Lower leg skin (tissue), 4 donors: ENCODE results near the gene FBXO36. TPM values are rescaled to one million over a fixed set of nuclear protein-coding genes. Genes with fewer than 3 reads are reported as not detected.

Experiments
- DNase-seq, 2 donors: peaks; one replicate each; pipeline ENCODE4 v3.0.0-alpha.2; 2019; ENCODE audit warnings: low spot score in 2 of 2
- H3K4me3 ChIP-seq: fragments of 200-600 bp; sonication (generic); 2 replicates; pipeline ENCODE4 v1.5.1; 2017; ENCODE audit warnings: mild to moderate bottlenecking, low read depth; ENCODE audit not compliant: poor library complexity, severe bottlenecking
- POLR2A ChIP-seq, 2 donors: fragments of 450-650 bp; IDR thresholded peaks; one replicate each; pipeline ENCODE4 v1.6.1; 2016 to 2017; ENCODE audit warnings: antibody characterized with exemption in 2 of 2, mild to moderate bottlenecking in 1 of 2, moderate library complexity in 1 of 2
- WGBS, 2 donors: methylation state at CpG; one replicate each; pipeline ENCODE4 v1.1.5; 2018; 5-methylcytosine and 5-hydroxymethylcytosine counted together
- intact Hi-C: fragments of 100-400 bp; cut with DNase I; formaldehyde crosslinking; loops from one replicate; pipeline ENCODE4 v1.15.0; 2023; ENCODE audit warnings: low total_unique reads
- total RNA-seq, 4 donors: library from RNA; depleted of rRNA; stranded (reverse); fragments of >200 nt; gene quantifications; one replicate each; pipeline ENCODE4 v1.1.0, GENCODE V29; 2016
- TF ChIP-seq, protein P1 (sequence below), 3 donors: fragments of 450-650 bp; IDR thresholded peaks; one replicate each; pipeline ENCODE4 v1.5.1; 2016; ENCODE audit warnings: antibody characterized with exemption in 3 of 3, mild to moderate bottlenecking in 3 of 3, moderate library complexity in 2 of 3

The FBXO36 gene, protein sequence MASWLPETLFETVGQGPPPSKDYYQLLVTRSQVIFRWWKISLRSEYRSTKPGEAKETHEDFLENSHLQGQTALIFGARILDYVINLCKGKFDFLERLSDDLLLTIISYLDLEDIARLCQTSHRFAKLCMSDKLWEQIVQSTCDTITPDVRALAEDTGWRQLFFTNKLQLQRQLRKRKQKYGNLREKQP
- 1 to 10 TPM; 3.4 to 6.8 (median 5.4) TPM for total RNA-seq

GRCh38 chr2:229922449-229923386, at the start of gene FBXO36:
Gene FBXO36, plus strand, starts transcription at chr2:229922503. Its CDS starts 11 bp downstream, at chr2:229922514.
- peak within 1 kb of the TSS; percentile 79 for H3K4me3 ChIP-seq
- peak in 1 of 2 donors; percentile 88 for DNase-seq
- 0 to 1% methylated on average over 54 to 58 of the region's 61 CpGs for WGBS, 2 donors
- TF ChIP-seq, protein P1, sequence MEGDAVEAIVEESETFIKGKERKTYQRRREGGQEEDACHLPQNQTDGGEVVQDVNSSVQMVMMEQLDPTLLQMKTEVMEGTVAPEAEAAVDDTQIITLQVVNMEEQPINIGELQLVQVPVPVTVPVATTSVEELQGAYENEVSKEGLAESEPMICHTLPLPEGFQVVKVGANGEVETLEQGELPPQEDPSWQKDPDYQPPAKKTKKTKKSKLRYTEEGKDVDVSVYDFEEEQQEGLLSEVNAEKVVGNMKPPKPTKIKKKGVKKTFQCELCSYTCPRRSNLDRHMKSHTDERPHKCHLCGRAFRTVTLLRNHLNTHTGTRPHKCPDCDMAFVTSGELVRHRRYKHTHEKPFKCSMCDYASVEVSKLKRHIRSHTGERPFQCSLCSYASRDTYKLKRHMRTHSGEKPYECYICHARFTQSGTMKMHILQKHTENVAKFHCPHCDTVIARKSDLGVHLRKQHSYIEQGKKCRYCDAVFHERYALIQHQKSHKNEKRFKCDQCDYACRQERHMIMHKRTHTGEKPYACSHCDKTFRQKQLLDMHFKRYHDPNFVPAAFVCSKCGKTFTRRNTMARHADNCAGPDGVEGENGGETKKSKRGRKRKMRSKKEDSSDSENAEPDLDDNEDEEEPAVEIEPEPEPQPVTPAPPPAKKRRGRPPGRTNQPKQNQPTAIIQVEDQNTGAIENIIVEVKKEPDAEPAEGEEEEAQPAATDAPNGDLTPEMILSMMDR (IDR thresholded peaks at IDR 0.05): no peak
- no peak for TF ChIP-seq POLR2A (IDR thresholded peaks at IDR 0.05)
- intact Hi-C loops: no loop called here

DNA sequence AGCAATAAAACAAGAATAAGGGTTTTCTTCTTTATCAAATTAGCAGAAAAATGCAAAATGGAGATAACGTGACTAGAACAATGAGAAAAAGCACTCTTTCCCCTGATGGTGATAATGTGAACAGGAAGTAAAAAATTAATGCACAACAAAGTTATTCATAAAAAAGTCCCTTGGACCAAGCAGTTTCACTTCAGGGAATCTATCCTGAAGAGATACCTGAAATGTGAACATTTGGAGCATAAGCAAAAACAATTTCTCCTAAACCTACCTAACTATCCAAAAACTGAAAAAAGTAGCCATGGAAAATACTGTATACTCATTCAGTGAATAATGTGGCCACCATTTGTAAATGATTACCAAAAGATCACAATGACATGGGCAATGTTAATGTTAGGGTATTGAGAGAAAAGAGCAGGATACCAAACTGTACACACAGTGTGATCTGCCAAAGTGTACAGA, 49.2 kb upstream of the FBXO36 start:
- intact Hi-C loops: no loop called here
- TF ChIP-seq, protein P1 (IDR thresholded peaks at IDR 0.05): no peak
- no peak for TF ChIP-seq POLR2A (IDR thresholded peaks at IDR 0.05)
- H3K4me3 ChIP-seq: no peak overlapping the region
- WGBS, 2 donors: 60 to 67% methylated on average over 1 of the region's 1 CpG
- no peak for DNase-seq

- no peak for TF ChIP-seq POLR2A (IDR thresholded peaks at IDR 0.05)
- TF ChIP-seq, protein P1 (IDR thresholded peaks at IDR 0.05): no peak
- 78 to 87% methylated on average over 4 of the region's 4 CpGs for WGBS, 2 donors
- no peak overlapping the region for H3K4me3 ChIP-seq
- intact Hi-C loops: no loop called here
- DNase-seq: no peak
Observed at GRCh38 chr2:229874647-229875046, 47.7 kb upstream of the FBXO36 start.

- TF ChIP-seq, protein P1 (IDR thresholded peaks at IDR 0.05): no peak
- TF ChIP-seq POLR2A (IDR thresholded peaks at IDR 0.05): no peak
- no peak for DNase-seq
- WGBS, 2 donors: 82 to 87% methylated on average over 2 of the region's 2 CpGs
- H3K4me3 ChIP-seq: no peak overlapping the region
- intact Hi-C loops: no loop called here
Observed at GRCh38 chr2:229875549-229875948, 46.8 kb upstream of the FBXO36 start.

- no peak for DNase-seq
- TF ChIP-seq POLR2A (IDR thresholded peaks at IDR 0.05): no peak
- TF ChIP-seq, protein P1 (IDR thresholded peaks at IDR 0.05): no peak
- intact Hi-C loops: no loop called here
- WGBS, 2 donors: 93 to 94% methylated on average over 6 of the region's 6 CpGs
- H3K4me3 ChIP-seq: no peak overlapping the region
Observed at GRCh38 chr2:229879191-229879950, 42.9 kb upstream of the FBXO36 start.
